Neural cell (in vitro differentiated cells): ENCODE results near the gene KLHL3. TPM values are rescaled to one million over a fixed set of nuclear protein-coding genes. Genes with fewer than 3 reads are reported as not detected.

Source experiments
- H2AFZ ChIP-seq: fragments of 200-600, 300-800 bp; sonication (generic), shearing (Covaris generic); 2 replicates; pipeline ENCODE4 v1.6.0; 2014; ENCODE audit warnings: low read depth, mild to moderate bottlenecking, antibody characterized with exemption, low read length, moderate library complexity
- H3F3A ChIP-seq: fragments of 200-600 bp; shearing (Covaris generic); 2 replicates; pipeline ENCODE4 v1.6.1; 2016; ENCODE audit warnings: mild to moderate bottlenecking, moderate library complexity, mixed read lengths, antibody characterized with exemption, low read length; ENCODE audit not compliant: insufficient read depth, poor library complexity, severe bottlenecking
- H3K27ac ChIP-seq: fragments of 200-600, 300-800 bp; sonication (generic), shearing (Covaris generic); 2 replicates; pipeline ENCODE4 v1.5.1; 2014; ENCODE audit warnings: mild to moderate bottlenecking, low read length, moderate library complexity
- H3K27me3 ChIP-seq: fragments of 300-800, 200-600 bp; sonication (generic), shearing (Covaris generic); 2 replicates; pipeline ENCODE4 v1.6.0; 2014; ENCODE audit warnings: mild to moderate bottlenecking, low read depth, low read length, moderate library complexity; ENCODE audit not compliant: insufficient read depth
- H3K36me3 ChIP-seq: fragments of 300-800, 200-600 bp; sonication (generic), shearing (Covaris generic); 2 replicates; pipeline ENCODE4 v1.5.1; 2014; ENCODE audit warnings: mild to moderate bottlenecking, antibody characterized with exemption, low read length, moderate library complexity; ENCODE audit not compliant: insufficient read depth
- H3K4me2 ChIP-seq: fragments of 300-800, 200-600 bp; sonication (generic), shearing (Covaris generic); 2 replicates; pipeline ENCODE4 v1.6.0; 2014; ENCODE audit warnings: mild to moderate bottlenecking, low read length
- H3K4me3 ChIP-seq: fragments of 300-800, 200-600 bp; sonication (generic), shearing (Covaris generic); 2 replicates; pipeline ENCODE4 v1.5.1; 2014; ENCODE audit warnings: mild to moderate bottlenecking, low read length, moderate library complexity
- H3K79me2 ChIP-seq: fragments of 200-600 bp; shearing (Covaris generic); replicated peaks from 2 replicates; pipeline ENCODE4 v1.6.0; 2014; ENCODE audit warnings: mild to moderate bottlenecking, low read length, moderate library complexity; ENCODE audit not compliant: insufficient read depth
- H3K9ac ChIP-seq: fragments of 300-800, 200-600 bp; sonication (generic), shearing (Covaris generic); 2 replicates; pipeline ENCODE4 v1.6.1; 2016; ENCODE audit warnings: mild to moderate bottlenecking, low read length, mixed read lengths
- H3K9me2 ChIP-seq: fragments of 200-600 bp; shearing (Covaris generic); 2 replicates; pipeline ENCODE4 v1.6.1; 2016; ENCODE audit warnings: mild to moderate bottlenecking, low read length, mixed read lengths; ENCODE audit not compliant: insufficient read depth
- H3K9me3 ChIP-seq: fragments of 200-600, 300-800 bp; sonication (generic), shearing (Covaris generic); 2 replicates; pipeline ENCODE4 v1.6.1; 2016; ENCODE audit warnings: mild to moderate bottlenecking, mixed run types, low read length, moderate library complexity, mixed read lengths
- H4K20me1 ChIP-seq: fragments of 200-600 bp; shearing (Covaris generic); 2 replicates; pipeline ENCODE4 v1.6.1; 2016; ENCODE audit warnings: mild to moderate bottlenecking, mixed run types; ENCODE audit not compliant: insufficient read depth
- CTCF ChIP-seq: fragments of 450-650 bp; IDR thresholded peaks from 2 replicates; pipeline ENCODE4 v1.5.1; 2014; ENCODE audit warnings: antibody characterized with exemption, mild to moderate bottlenecking, moderate library complexity; ENCODE audit not compliant: poor library complexity, severe bottlenecking
- EP300 ChIP-seq: fragments of 450-650 bp; conservative IDR thresholded peaks from 2 replicates; pipeline ENCODE4 v1.6.1; 2014; ENCODE audit warnings: antibody characterized with exemption, mild to moderate bottlenecking, moderate library complexity; ENCODE audit not compliant: poor library complexity, severe bottlenecking
- EZH2 ChIP-seq: fragments of 200-600, 300-800 bp; shearing (Covaris generic), sonication (generic); IDR thresholded peaks from 2 replicates; pipeline ENCODE4 v1.6.1; 2014; ENCODE audit warnings: antibody characterized with exemption, low read length, borderline replicate concordance, mild to moderate bottlenecking; ENCODE audit not compliant: insufficient read depth, poor library complexity, severe bottlenecking
- MXI1 ChIP-seq: fragments of 450-650 bp; conservative IDR thresholded peaks from 2 replicates; pipeline ENCODE4 v1.6.1; 2014; ENCODE audit warnings: antibody characterized with exemption, mild to moderate bottlenecking; ENCODE audit not compliant: poor library complexity, severe bottlenecking
- POLR2AphosphoS5 ChIP-seq: IDR thresholded peaks from 2 replicates; pipeline ENCODE4 v1.6.1; 2012
- RAD21 ChIP-seq: fragments of 450-650 bp; conservative IDR thresholded peaks from 2 replicates; pipeline ENCODE4 v1.6.1; 2014; ENCODE audit warnings: antibody characterized with exemption, mild to moderate bottlenecking, moderate library complexity
- SMC3 ChIP-seq: fragments of 450-650 bp; conservative IDR thresholded peaks from 2 replicates; pipeline ENCODE4 v1.6.1; 2014; ENCODE audit warnings: antibody characterized with exemption, mild to moderate bottlenecking, moderate library complexity; ENCODE audit not compliant: poor library complexity
- polyA plus RNA-seq: library from polyadenylated mRNA; depleted of rRNA; stranded (reverse); fragments of >200 nt; gene quantifications from 2 replicates; pipeline ENCODE4 v1.2.3, GENCODE V29; 2014
- TF ChIP-seq, protein P1 (sequence below): IDR thresholded peaks from 2 replicates; pipeline ENCODE4 v1.6.1; 2012; ENCODE audit warnings: borderline replicate concordance

KLHL3 gene
- polyA plus RNA-seq, 1 donor from 2014 or later: 12.9 TPM

DNA sequence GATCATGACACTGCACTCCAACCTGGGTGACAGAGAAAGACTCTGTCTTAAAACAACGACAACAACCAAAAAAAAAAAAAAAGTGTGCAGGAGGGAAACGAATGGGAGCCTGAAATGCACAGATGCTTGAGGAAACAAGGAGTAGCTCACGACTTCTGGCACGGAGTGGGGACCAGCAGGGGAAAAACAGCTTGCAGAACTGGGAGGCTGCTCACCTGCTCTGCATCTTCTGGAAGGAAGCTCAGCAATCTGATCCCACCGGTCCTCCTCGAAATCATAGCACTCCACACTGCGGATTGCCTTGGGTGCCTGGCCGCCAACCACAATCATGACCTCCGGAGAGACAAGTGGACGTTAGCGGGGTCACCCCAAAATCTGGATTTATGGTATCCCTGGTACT, 96.2 kb downstream of the KLHL3 start:
- H2AFZ ChIP-seq: no peak overlapping the region
- H3K4me3 ChIP-seq: no peak overlapping the region
- H3K4me2 ChIP-seq: no peak overlapping the region
- H3K36me3 ChIP-seq: peaks cover 10% of the 10 kb centered on the region
- no peaks in the 10 kb centered on the region for H3F3A ChIP-seq
- H3K27ac ChIP-seq: no peak overlapping the region
- H4K20me1 ChIP-seq: no peaks in the 10 kb centered on the region
- H3K9me2 ChIP-seq: no peaks in the 10 kb centered on the region
- TF ChIP-seq, protein P1, sequence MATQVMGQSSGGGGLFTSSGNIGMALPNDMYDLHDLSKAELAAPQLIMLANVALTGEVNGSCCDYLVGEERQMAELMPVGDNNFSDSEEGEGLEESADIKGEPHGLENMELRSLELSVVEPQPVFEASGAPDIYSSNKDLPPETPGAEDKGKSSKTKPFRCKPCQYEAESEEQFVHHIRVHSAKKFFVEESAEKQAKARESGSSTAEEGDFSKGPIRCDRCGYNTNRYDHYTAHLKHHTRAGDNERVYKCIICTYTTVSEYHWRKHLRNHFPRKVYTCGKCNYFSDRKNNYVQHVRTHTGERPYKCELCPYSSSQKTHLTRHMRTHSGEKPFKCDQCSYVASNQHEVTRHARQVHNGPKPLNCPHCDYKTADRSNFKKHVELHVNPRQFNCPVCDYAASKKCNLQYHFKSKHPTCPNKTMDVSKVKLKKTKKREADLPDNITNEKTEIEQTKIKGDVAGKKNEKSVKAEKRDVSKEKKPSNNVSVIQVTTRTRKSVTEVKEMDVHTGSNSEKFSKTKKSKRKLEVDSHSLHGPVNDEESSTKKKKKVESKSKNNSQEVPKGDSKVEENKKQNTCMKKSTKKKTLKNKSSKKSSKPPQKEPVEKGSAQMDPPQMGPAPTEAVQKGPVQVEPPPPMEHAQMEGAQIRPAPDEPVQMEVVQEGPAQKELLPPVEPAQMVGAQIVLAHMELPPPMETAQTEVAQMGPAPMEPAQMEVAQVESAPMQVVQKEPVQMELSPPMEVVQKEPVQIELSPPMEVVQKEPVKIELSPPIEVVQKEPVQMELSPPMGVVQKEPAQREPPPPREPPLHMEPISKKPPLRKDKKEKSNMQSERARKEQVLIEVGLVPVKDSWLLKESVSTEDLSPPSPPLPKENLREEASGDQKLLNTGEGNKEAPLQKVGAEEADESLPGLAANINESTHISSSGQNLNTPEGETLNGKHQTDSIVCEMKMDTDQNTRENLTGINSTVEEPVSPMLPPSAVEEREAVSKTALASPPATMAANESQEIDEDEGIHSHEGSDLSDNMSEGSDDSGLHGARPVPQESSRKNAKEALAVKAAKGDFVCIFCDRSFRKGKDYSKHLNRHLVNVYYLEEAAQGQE: no peak
- TF ChIP-seq EZH2 (no peak), EP300 (no peak), POLR2AphosphoS5 (no peak), SMC3 (no peak), RAD21 (no peak), MXI1 (no peak)
- H3K9ac ChIP-seq: no peak overlapping the region
- H3K9me3 ChIP-seq: peaks cover 3% of the 10 kb centered on the region
- no peaks in the 10 kb centered on the region for H3K79me2 ChIP-seq
- no peaks in the 10 kb centered on the region for H3K27me3 ChIP-seq

- Histone ChIP-seq H2AFZ (no peak overlapping the region), H3K79me2 (no peaks in the 10 kb centered on the region), H3K36me3 (peaks cover 10% of the 10 kb centered on the region), H3K9me3 (peaks cover 3% of the 10 kb centered on the region), H3F3A (no peaks in the 10 kb centered on the region), H4K20me1 (no peaks in the 10 kb centered on the region), H3K4me2 (no peak overlapping the region), H3K9ac (no peak overlapping the region), H3K27ac (no peak overlapping the region), H3K27me3 (no peaks in the 10 kb centered on the region), H3K9me2 (no peaks in the 10 kb centered on the region), H3K4me3 (no peak overlapping the region)
- no peak for TF ChIP-seq MXI1
- no peak for TF ChIP-seq SMC3
Observed at GRCh38 chr5:137638841-137639240, 97.0 kb downstream of the KLHL3 start.

- Histone ChIP-seq H2AFZ (no peak overlapping the region), H3K9me3 (peaks cover 3% of the 10 kb centered on the region), H3K9ac (no peak overlapping the region), H3K27ac (peak overlapping the region; percentile 82), H3K9me2 (no peaks in the 10 kb centered on the region), H3F3A (no peaks in the 10 kb centered on the region), H3K4me3 (no peak overlapping the region), H3K27me3 (no peaks in the 10 kb centered on the region), H3K36me3 (peaks cover 10% of the 10 kb centered on the region), H4K20me1 (no peaks in the 10 kb centered on the region), H3K4me2 (no peak overlapping the region), H3K79me2 (no peaks in the 10 kb centered on the region)
- no peak for TF ChIP-seq EZH2
- no peak for TF ChIP-seq EP300
- no peak for TF ChIP-seq SMC3
- no peak for TF ChIP-seq POLR2AphosphoS5
- no peak for TF ChIP-seq CTCF
Observed at GRCh38 chr5:137636830-137637714, 98.8 kb downstream of the KLHL3 start.
